GM11168 (cell line): ENCODE results near the gene DNAJB5.
"Not testable (repeated sequence)": the region's sequence is repeated elsewhere in the genome, so short reads cannot be mapped to it uniquely, and the experiment has no call there.

Experiments
- in situ Hi-C: fragments of 300-500 bp; cut with MboI; formaldehyde crosslinking; loops from one replicate; pipeline ENCODE4 v1.12.0; 2022; ENCODE audit warnings: low sequenced_read_pairs; ENCODE audit not compliant: unreplicated experiment

The DNAJB5 gene

GRCh38 chr9:34997379-34997781, 7.8 kb downstream of the DNAJB5 start:
- in situ Hi-C loops, result no loop called here

GRCh38 chr9:34998266-34998665, 8.7 kb downstream of the DNAJB5 start:
- in situ Hi-C loops, result no loop called here

- in situ Hi-C loops, result no loop called here
Observed at GRCh38 chr9:34999576-34999975, 10.0 kb downstream of the DNAJB5 start.

- in situ Hi-C loops, result no loop called here
Observed at GRCh38 chr9:35000535-35001284, 11.2 kb downstream of the DNAJB5 start.

- in situ Hi-C loops, result no loop called here
Observed at GRCh38 chr9:35001285-35001677, 11.7 kb downstream of the DNAJB5 start.

- in situ Hi-C loops, result no loop called here
Observed at GRCh38 chr9:35001803-35002502, 12.4 kb downstream of the DNAJB5 start.

- in situ Hi-C loops, result no loop called here
Observed at GRCh38 chr9:35002623-35003022, 13.1 kb downstream of the DNAJB5 start.

- in situ Hi-C loops, result not testable (repeated sequence)
Observed at GRCh38 chr9:35004299-35004698, 14.8 kb downstream of the DNAJB5 start.

- in situ Hi-C loops, result no loop called here
Observed at GRCh38 chr9:35010351-35010958, 20.9 kb downstream of the DNAJB5 start.

- in situ Hi-C loops, result no loop called here
Observed at GRCh38 chr9:35014517-35014916, 25.0 kb downstream of the DNAJB5 start.

- in situ Hi-C loops, result not testable (repeated sequence)
Observed at GRCh38 chr9:35023443-35023842, 33.9 kb downstream of the DNAJB5 start.

GRCh38 chr9:35026671-35027070, 37.1 kb downstream of the DNAJB5 start:
- in situ Hi-C loops, result no loop called here

- in situ Hi-C loops, result no loop called here
Observed at GRCh38 chr9:35027374-35027773, 37.8 kb downstream of the DNAJB5 start.

- in situ Hi-C loops, result no loop called here
Observed at GRCh38 chr9:35027860-35028259, 38.3 kb downstream of the DNAJB5 start.

- in situ Hi-C loops, result no loop called here
Observed at GRCh38 chr9:35028341-35028740, 38.8 kb downstream of the DNAJB5 start.

- in situ Hi-C loops, result no loop called here
Observed at GRCh38 chr9:35029241-35029640, 39.7 kb downstream of the DNAJB5 start.

- in situ Hi-C loops, result no loop called here
Observed at GRCh38 chr9:35029852-35030251, 40.3 kb downstream of the DNAJB5 start.

- in situ Hi-C loops, result no loop called here
Observed at GRCh38 chr9:35033101-35033500, 43.6 kb downstream of the DNAJB5 start.

GRCh38 chr9:35035851-35036701, 46.5 kb downstream of the DNAJB5 start:
- in situ Hi-C loops, result no loop called here

- in situ Hi-C loops, result no loop called here
Observed at GRCh38 chr9:35042081-35042604, 52.6 kb downstream of the DNAJB5 start.
